Naive thymus-derived CD8-positive, alpha-beta T cell (primary cell): ENCODE results near the gene PPP1R12A. TPM values are rescaled to one million over a fixed set of nuclear protein-coding genes. Genes with fewer than 3 reads are reported as not detected.

ENCODE experiments used
- ATAC-seq, 2 donors: fragments of 150-1000 bp; cut with Tn5 transposase in 1 of 2; sonication (Bioruptor Pico), chemical (Tn5 transposase) in 1 of 2; 1 replicate in 1 of 2; 2 replicates in 1 of 2; pipeline ENCODE4 v1.10.0; 2021; ENCODE audit warnings: mild to moderate bottlenecking in 2 of 2, moderate library complexity in 2 of 2
- POLR2A ChIA-PET: fragments of 350-600 bp; sonication (Branson Sonifier 250); formaldehyde crosslinking; loops from one replicate; lab custom pipeline; 2021; ENCODE audit warnings: antibody characterized with exemption; lab: Charles Lee
- DNase-seq, 10 donors: peaks; one replicate each; pipeline versions ENCODE4 v3.0.0 to v3.0.0-alpha.2; 2020 to 2022
- H3K27ac Mint-ChIP-seq, 10 donors: one replicate each; pipeline ENCODE4 v1.8.0; 2020 to 2022; ENCODE audit warnings: mild to moderate bottlenecking in 10 of 10, mixed read lengths in 10 of 10, moderate library complexity in 4 of 10, inconsistent platforms in 1 of 10
- H3K27me3 Mint-ChIP-seq, 5 donors: one replicate each; pipeline ENCODE4 v1.8.0; 2021 to 2022; ENCODE audit warnings: mixed read lengths in 5 of 5
- H3K36me3 Mint-ChIP-seq, 3 donors: one replicate each; pipeline ENCODE4 v1.8.0; 2020 to 2022; ENCODE audit warnings: mixed read lengths in 3 of 3, mild to moderate bottlenecking in 2 of 3, inconsistent platforms in 1 of 3
- H3K4me1 Mint-ChIP-seq, 4 donors: one replicate each; pipeline ENCODE4 v1.8.0; 2021 to 2022; ENCODE audit warnings: mixed read lengths in 4 of 4
- H3K4me3 Mint-ChIP-seq, 10 donors: one replicate each; pipeline ENCODE4 v1.8.0; 2020 to 2022; ENCODE audit warnings: mild to moderate bottlenecking in 10 of 10, mixed read lengths in 10 of 10, moderate library complexity in 6 of 10, inconsistent platforms in 1 of 10
- H3K9me3 Mint-ChIP-seq, 9 donors: one replicate each; pipeline ENCODE4 v1.8.0; 2020 to 2022; ENCODE audit warnings: mixed read lengths in 9 of 9, mild to moderate bottlenecking in 3 of 9, inconsistent platforms in 1 of 9, moderate library complexity in 1 of 9
- polyA plus RNA-seq, 3 donors: library from polyadenylated mRNA; unstranded; fragments of 300-500 nt; fragmentation: Illumina TruSeq; gene quantifications; one replicate each; pipeline ENCODE4 v1.2.3, GENCODE V29; 2021
- total RNA-seq, 8 experiments: library from RNA in 2 of 8; stranded (reverse) in 2 of 8; gene quantifications; one replicate each; pipeline ENCODE4 v1.2.3 and lab custom pipeline; 2021 to 2026

The PPP1R12A gene
- total and polyA plus RNA-seq, 5 experiments from 2014 or later = 75.4 to 133 (median 84.9) TPM

DNA sequence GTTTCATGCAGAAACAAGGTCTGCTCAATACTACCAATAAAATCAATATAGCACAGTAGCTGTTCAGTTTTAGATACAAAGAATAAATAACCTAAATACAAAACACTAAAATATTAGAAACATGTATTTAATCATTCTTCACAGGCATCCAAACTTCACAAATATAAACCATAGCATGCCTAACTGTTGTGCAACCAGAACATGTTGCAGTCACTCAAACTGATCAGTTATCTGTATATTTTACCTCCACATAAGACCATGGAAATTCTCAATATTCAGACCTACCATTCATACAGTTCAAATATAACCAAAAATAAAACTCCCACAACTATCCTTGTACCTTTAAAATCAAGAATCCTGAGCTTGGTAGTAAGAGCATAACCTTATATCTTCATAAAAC is 161.0 kb downstream of the PPP1R12A start:
- Mint-ChIP-seq H3K9me3 (no peaks in the 10 kb centered on the region), H3K36me3 (peaks cover 0 to 54% (median 10%) of the 10 kb centered on the region in 3 donors), H3K27me3 (no peaks in the 10 kb centered on the region), H3K4me1 (no peaks in the 10 kb centered on the region), H3K27ac (peak overlapping the region in 1 of 10 donors; percentile 15), H3K4me3 (no peak overlapping the region)
- ATAC-seq (no peak), DNase-seq (no peak)
- POLR2A ChIA-PET = no interaction called here

DNA sequence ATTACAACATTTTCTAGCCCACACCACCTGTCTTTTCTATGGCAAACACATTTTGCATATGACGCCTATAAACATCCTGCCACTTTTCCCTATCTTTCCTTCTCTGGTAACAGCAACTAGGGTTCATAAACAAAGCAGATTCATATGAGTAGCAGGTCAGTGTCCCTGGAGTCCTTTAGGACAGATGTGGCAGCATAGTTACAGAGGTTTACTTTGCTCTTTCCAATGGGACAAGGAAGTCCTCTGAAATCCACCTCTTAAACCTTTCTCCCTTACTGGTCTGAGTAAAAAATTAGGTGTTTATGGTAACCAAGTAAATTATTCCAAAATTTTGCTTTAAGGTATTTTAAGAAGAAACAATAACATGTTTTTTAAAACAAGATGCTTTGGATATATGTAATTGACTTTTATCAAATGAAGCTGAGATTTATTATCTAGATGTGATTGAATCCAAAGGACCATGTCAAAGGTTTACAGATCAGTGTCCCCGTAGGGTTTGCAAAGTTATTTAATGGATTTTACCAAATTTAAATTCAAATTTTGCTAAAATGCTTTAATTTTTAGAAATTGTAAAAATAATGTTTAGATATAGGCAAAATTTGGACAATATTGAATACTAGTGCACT is 164.9 kb downstream of the PPP1R12A start:
- DNase-seq (no peak), ATAC-seq (no peak)
- H3K4me3 Mint-ChIP-seq = no peak overlapping the region
- peaks cover 0 to 23% (median 6%) of the 10 kb centered on the region in 3 donors for H3K36me3 Mint-ChIP-seq
- H3K27ac Mint-ChIP-seq = peak overlapping the region in 1 of 10 donors; percentile 5
- H3K27me3 Mint-ChIP-seq = peaks cover 0 to 5% (median 1%) of the 10 kb centered on the region in 5 donors
- POLR2A ChIA-PET = interaction anchor here (0.6 kb wide), 1 partner anchor 194 kb away, joined by 4 read pairs; no protein-coding TSS in a partner anchor
- no peaks in the 10 kb centered on the region for H3K9me3 Mint-ChIP-seq
- H3K4me1 Mint-ChIP-seq = no peaks in the 10 kb centered on the region

DNA sequence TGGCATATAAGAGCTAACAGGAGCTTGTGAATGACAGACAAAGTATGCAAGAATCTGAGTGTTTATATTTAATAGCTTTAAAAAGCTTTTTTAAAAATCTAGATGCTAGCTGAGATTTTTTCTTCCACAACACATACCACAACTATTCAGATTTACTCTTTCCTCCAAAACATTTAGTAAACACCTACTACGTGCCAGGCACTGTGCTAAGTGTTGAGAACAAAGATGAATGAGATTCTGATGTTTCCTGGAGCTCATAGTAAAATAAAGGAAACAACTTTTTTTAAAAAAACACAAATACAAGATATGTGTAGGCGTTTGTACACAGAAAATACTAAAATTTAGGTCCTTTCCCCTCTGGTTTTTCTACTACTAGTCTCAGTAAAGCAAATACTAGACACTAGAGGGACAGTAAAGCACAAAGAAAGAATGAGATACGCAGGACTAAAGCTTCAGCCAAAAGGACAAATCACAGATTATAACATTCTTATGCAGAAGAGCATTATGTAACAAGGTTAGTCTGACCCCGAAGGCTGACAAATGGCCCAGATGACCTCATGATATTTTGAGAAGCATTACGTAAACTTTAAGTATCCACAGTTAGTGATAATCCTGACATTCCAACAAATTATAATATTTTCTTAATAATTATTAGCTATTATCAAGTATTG is 165.6 kb downstream of the PPP1R12A start:
- H3K27ac Mint-ChIP-seq = no peak overlapping the region
- no peak for DNase-seq
- H3K36me3 Mint-ChIP-seq = peaks cover 0 to 18% (median 6%) of the 10 kb centered on the region in 3 donors
- peaks cover 0 to 3% (median 0%) of the 10 kb centered on the region in 9 donors for H3K9me3 Mint-ChIP-seq
- POLR2A ChIA-PET = interaction anchor here (0.6 to 1.3 kb wide), 2 partner anchors 9 to 193 kb away, joined by 4 read pairs; no protein-coding TSS in a partner anchor
- no peak for ATAC-seq
- H3K4me1 Mint-ChIP-seq = no peaks in the 10 kb centered on the region
- H3K4me3 Mint-ChIP-seq = no peak overlapping the region
- peaks cover 0 to 9% (median 4%) of the 10 kb centered on the region in 5 donors for H3K27me3 Mint-ChIP-seq

DNA sequence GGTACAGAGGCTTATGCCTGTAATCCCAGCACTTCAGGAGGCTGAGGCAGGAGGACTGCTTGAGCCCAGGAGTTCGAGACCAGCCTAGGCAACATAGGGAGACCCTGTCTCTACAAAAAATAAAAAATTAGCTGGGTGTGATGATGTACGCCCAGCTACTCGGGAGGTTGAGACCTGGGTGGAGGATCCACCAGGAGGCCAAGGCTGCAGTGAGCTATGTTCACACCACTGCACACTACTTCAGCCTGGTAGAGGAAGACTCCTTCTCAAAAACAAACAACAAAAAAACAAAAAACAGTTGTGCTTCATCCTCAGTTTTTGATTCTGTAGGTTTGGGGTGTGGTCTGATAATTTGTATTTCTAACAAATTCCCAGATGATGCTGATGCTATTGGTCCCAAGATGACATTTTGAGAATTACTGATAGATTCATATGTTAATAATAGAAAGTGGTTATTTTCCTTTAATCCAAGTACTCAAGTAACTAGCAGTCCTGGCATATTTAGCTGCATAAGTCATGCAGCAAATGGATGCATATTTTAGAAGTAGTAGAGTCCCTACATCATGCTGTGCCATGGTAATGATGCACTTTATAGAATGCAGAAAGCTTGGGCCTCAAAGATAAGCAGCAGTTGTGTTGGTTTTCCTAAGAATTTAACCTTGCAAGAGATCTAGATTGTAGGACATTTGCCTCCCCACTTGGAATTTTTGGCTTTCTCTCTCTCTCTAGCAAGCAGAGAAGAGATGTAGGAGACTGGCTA is 168.0 kb downstream of the PPP1R12A start:
- Mint-ChIP-seq H3K4me3 (no peak overlapping the region), H3K36me3 (peaks cover 0 to 6% (median 6%) of the 10 kb centered on the region in 3 donors), H3K4me1 (no peaks in the 10 kb centered on the region), H3K27me3 (peaks cover 0 to 9% (median 5%) of the 10 kb centered on the region in 5 donors), H3K9me3 (peaks cover 0 to 3% (median 0%) of the 10 kb centered on the region in 9 donors), H3K27ac (no peak overlapping the region)
- ATAC-seq (no peak), DNase-seq (no peak)
- POLR2A ChIA-PET = interaction anchor here (0.6 kb wide), 1 partner anchor 183 kb away, joined by 4 read pairs; no protein-coding TSS in a partner anchor

DNA sequence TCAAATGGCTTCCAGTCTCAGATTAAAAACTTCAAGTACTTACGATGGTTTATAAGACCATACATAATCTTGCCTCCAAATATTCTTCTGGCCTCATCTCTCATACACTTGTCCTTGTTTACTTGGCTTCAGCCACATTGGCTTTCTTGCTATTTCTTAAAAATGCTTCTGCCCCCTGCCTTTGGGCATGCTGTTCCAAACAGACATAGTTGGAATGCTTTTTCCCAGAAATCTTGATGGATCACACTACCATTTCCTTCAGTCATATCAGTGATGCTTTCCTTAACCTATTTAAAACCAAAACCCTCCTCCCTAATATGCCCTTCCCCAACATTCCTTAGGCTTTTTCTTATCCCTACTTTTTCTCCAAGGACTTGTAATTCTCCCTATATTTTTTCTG is 169.7 kb downstream of the PPP1R12A start:
- POLR2A ChIA-PET = no interaction called here
- H3K27me3 Mint-ChIP-seq = peaks cover 0 to 13% (median 7%) of the 10 kb centered on the region in 5 donors
- no peak overlapping the region for H3K4me3 Mint-ChIP-seq
- H3K4me1 Mint-ChIP-seq = no peaks in the 10 kb centered on the region
- ATAC-seq (no peak), DNase-seq (no peak)
- H3K36me3 Mint-ChIP-seq = no peaks in the 10 kb centered on the region
- H3K9me3 Mint-ChIP-seq = peaks cover 0 to 13% (median 0%) of the 10 kb centered on the region in 9 donors
- peak overlapping the region in 1 of 10 donors; percentile 71 for H3K27ac Mint-ChIP-seq

DNA sequence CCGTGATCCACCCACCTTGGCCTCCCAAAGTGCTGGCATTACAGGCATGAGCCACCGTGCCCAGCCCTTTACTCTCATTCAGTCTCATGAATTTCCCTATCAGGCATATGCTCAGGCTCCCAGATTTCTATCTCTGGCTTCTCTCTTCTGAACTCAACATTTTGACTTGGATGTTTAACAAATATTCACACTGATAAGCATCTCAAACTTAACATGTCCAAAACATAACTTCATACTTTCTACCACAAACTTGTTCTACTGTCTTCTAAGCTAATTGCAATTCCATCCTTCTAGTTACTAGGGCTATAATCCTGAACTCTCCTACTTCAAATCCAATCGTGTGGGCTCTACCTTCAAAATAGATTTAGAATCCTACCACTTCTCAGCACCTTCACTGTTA is 170.3 kb downstream of the PPP1R12A start:
- Mint-ChIP-seq H3K27me3 (peaks cover 0 to 14% (median 7%) of the 10 kb centered on the region in 5 donors), H3K9me3 (peaks cover 0 to 17% (median under 1%) of the 10 kb centered on the region in 9 donors), H3K4me3 (no peak overlapping the region), H3K4me1 (no peaks in the 10 kb centered on the region), H3K36me3 (no peaks in the 10 kb centered on the region), H3K27ac (no peak overlapping the region)
- DNase-seq = no peak
- ATAC-seq = no peak
- POLR2A ChIA-PET = no interaction called here

DNA sequence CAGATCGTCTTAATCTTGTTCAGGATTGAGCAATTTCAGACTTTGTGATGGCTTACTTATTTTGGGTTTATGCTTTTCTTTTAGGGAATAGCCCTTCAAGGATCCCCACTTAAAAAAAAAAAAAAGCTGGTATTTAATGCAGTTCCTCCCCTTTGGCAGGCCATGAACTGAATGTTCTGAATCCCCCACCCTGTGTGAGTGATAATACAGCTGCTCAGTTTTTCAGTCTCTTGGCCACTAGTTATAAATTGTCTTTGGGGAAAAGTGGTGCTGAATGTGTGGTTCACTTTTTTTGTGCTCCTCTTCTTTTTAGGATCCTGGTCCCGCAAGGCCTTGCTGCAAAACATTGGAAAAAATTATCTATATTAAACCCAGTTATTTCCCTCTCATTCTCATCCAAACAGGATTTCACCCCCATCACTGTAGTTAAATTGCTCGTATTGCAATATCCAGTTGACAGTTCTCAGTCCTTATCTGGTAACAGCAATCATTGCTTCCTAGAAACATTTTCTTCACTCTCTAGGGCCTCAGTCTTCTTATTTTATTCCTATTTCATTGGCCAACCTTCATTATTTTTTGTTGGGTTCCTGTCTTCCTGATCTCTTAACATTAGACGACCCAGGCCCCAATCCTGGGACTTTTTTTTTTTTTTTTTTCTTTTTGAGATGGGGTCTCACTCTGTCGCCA is 171.0 kb downstream of the PPP1R12A start:
- H3K4me3 Mint-ChIP-seq = no peak overlapping the region
- DNase-seq (no peak), ATAC-seq (no peak)
- POLR2A ChIA-PET = no interaction called here
- peaks cover 0 to 21% (median 5%) of the 10 kb centered on the region in 9 donors for H3K9me3 Mint-ChIP-seq
- H3K27ac Mint-ChIP-seq = no peak overlapping the region
- H3K27me3 Mint-ChIP-seq = peaks cover 0 to 14% (median 7%) of the 10 kb centered on the region in 5 donors
- H3K4me1 Mint-ChIP-seq = no peaks in the 10 kb centered on the region
- H3K36me3 Mint-ChIP-seq = no peaks in the 10 kb centered on the region

DNA sequence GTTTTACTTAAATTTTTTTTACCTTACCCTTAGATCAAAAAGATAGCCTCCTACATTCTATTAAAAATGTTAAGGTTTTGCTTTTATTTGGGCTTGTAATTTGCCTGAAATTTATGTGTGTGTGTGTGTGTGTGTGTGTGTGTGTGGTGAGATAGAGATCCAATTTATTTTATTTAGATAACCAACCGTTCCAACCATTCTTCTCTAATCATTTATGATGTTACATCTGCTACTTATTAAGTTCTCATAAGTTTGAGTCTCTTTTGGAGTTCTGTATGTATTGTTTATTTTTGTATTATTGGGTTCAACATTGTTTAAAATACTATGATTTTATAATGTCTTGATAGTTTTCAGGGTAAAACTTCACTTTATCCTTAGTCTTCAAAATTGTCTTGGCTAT is 173.6 kb downstream of the PPP1R12A start:
- H3K27ac Mint-ChIP-seq = no peak overlapping the region
- H3K4me1 Mint-ChIP-seq = no peaks in the 10 kb centered on the region
- H3K27me3 Mint-ChIP-seq = peaks cover 0 to 14% (median 7%) of the 10 kb centered on the region in 5 donors
- peaks cover 2 to 28% (median 9%) of the 10 kb centered on the region in 9 donors for H3K9me3 Mint-ChIP-seq
- H3K36me3 Mint-ChIP-seq = peaks cover 0 to 5% (median 0%) of the 10 kb centered on the region in 3 donors
- DNase-seq (no peak), ATAC-seq (no peak)
- no peak overlapping the region for H3K4me3 Mint-ChIP-seq
- POLR2A ChIA-PET = no interaction called here

DNA sequence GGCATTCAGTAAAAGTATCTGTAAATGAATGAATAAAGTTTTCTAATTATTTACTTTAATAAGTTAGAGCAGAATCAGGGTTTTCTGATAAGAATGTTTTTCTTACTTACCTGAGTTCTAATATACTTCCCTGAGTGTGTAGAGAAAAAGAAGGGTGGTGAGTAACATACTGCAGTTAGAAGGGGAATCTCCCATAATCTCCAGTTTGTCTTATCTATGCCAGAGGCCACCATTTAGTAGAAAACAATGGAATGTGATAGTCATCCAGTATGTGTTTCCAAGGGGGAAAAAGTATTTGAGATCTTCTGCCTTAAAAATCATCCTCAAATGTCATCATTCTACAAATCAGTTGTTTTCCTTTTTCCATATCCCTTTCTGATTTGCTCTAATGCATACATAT is 187.6 kb downstream of the PPP1R12A start:
- Mint-ChIP-seq H3K36me3 (peaks cover 0 to 5% (median 2%) of the 10 kb centered on the region in 3 donors), H3K27me3 (peaks cover 0 to 10% (median 6%) of the 10 kb centered on the region in 5 donors), H3K27ac (no peak overlapping the region), H3K4me1 (no peaks in the 10 kb centered on the region), H3K9me3 (peaks cover 0 to 12% (median 4%) of the 10 kb centered on the region in 9 donors), H3K4me3 (no peak overlapping the region)
- DNase-seq (no peak), ATAC-seq (no peak)
- POLR2A ChIA-PET = no interaction called here

DNA sequence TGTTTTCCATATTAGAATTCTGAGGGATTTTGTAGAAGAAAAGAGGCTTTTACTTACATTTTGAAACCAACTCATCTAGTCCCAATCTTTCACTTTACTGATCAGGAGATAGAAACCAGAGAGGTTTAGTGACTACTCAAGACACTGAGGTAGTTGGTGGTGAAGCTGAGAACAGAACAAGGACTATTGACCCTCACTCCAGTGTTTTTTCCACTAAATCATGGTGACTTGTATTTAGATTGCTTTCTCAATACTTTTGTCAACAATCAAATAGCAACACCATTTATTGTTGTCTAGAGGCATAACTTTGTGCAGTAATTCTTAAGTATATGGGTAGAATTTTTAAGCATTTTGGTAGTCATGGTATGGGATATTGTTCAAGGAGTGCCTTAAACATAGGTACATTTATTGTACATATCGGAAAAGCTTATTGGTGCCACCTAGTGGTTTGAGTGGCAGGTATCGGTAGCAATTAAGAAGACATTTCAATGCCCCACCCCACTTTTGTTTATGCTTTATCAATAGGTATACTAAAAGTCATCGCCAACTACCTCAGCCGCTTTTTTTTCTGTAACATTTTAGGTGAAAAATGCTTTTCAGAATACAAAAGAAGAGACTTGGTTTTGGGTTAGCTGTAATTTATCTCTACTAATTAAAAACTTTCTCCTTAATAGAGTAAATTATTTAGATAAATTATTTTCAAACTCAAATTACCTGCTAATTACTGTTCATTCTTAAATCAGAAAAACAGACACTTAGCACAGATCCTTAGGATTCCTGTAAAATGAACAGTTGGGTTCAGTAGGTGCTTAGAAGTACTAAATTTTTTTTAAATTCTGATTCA is 196.8 kb downstream of the PPP1R12A start:
- H3K9me3 Mint-ChIP-seq = no peaks in the 10 kb centered on the region
- peaks cover 6 to 9% (median 8%) of the 10 kb centered on the region in 5 donors for H3K27me3 Mint-ChIP-seq
- ATAC-seq (no peak), DNase-seq (peak in 5 of 10 donors; percentile 4 to 19 (median 17))
- POLR2A ChIA-PET = no interaction called here
- H3K4me3 Mint-ChIP-seq = no peak overlapping the region
- no peaks in the 10 kb centered on the region for H3K36me3 Mint-ChIP-seq
- H3K27ac Mint-ChIP-seq = no peak overlapping the region
- H3K4me1 Mint-ChIP-seq = no peaks in the 10 kb centered on the region

DNA sequence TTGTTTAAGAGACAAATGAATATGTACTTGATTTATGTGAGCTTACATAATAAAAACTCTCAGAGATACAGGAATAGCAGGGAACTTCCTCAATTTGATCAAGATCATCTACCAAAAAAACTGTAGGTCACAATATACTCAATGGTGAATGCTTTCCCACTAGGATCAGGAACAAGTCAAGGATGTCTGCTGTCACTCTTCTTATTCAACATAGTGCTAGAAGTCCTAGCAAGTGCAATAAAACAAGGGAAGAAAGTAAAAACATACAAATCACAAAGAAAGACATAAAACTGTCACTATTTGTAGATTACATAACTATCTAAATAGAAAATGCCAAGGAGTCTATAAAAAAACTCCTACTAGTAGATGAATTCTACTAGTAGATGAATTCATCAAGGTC is 202.3 kb downstream of the PPP1R12A start:
- H3K4me3 Mint-ChIP-seq = no peak overlapping the region
- POLR2A ChIA-PET = no interaction called here
- H3K27ac Mint-ChIP-seq = no peak overlapping the region
- no peaks in the 10 kb centered on the region for H3K9me3 Mint-ChIP-seq
- H3K27me3 Mint-ChIP-seq = peaks cover 7 to 48% (median 19%) of the 10 kb centered on the region in 5 donors
- ATAC-seq (no peak), DNase-seq (no peak)
- no peaks in the 10 kb centered on the region for H3K4me1 Mint-ChIP-seq
- no peaks in the 10 kb centered on the region for H3K36me3 Mint-ChIP-seq
